ENCODE measurements around the gene TTC22.

TTC22 gene

GRCh38 chr1:54834007-54834541 lies 33.0 kb upstream of the TTC22 start:
- no peaks in the 10 kb centered on the region for H4K20me1 ChIP-seq
- peaks cover 19% of the 10 kb centered on the region for H3K9me3 ChIP-seq
- H3K27me3 ChIP-seq, result no peaks in the 10 kb centered on the region
- no peak for TF ChIP-seq Cebpa-rat (IDR thresholded peaks at IDR 0.05)
- H3K4me3 ChIP-seq, result no peak overlapping the region
- H3K36me3 ChIP-seq, result no peaks in the 10 kb centered on the region
- no peak overlapping the region for H3K4me2 ChIP-seq
- no peak overlapping the region for H3K9ac ChIP-seq
- no peaks in the 10 kb centered on the region for H3K4me1 ChIP-seq
- H3K27ac ChIP-seq, result no peak overlapping the region

- H3K27me3 ChIP-seq, result no peaks in the 10 kb centered on the region
- H3K4me1 ChIP-seq, result no peaks in the 10 kb centered on the region
- no peak overlapping the region for H3K4me2 ChIP-seq
- H4K20me1 ChIP-seq, result no peaks in the 10 kb centered on the region
- H3K9ac ChIP-seq, result no peak overlapping the region
- TF ChIP-seq Cebpa-rat (IDR thresholded peaks at IDR 0.05), result no peak
- H3K4me3 ChIP-seq, result no peak overlapping the region
- no peaks in the 10 kb centered on the region for H3K36me3 ChIP-seq
- peaks cover 29% of the 10 kb centered on the region for H3K9me3 ChIP-seq
- no peak overlapping the region for H3K27ac ChIP-seq
Observed at GRCh38 chr1:54833121-54833520, 32.0 kb upstream of the TTC22 start.

GRCh38 chr1:54826226-54826816 lies 25.2 kb upstream of the TTC22 start:
- no peak for TF ChIP-seq Cebpa-rat (IDR thresholded peaks at IDR 0.05)

GRCh38 chr1:54825696-54826095 lies 24.6 kb upstream of the TTC22 start:
- H3K4me1 ChIP-seq, result no peaks in the 10 kb centered on the region
- TF ChIP-seq Cebpa-rat (IDR thresholded peaks at IDR 0.05), result no peak
- no peaks in the 10 kb centered on the region for H3K27me3 ChIP-seq
- no peak overlapping the region for H3K27ac ChIP-seq
- H3K9me3 ChIP-seq, result peaks cover 64% of the 10 kb centered on the region
- H3K4me3 ChIP-seq, result no peak overlapping the region
- H4K20me1 ChIP-seq, result no peaks in the 10 kb centered on the region
- no peaks in the 10 kb centered on the region for H3K36me3 ChIP-seq
- no peak overlapping the region for H3K9ac ChIP-seq
- no peak overlapping the region for H3K4me2 ChIP-seq

More at GRCh38 chr1:54826226-54826816, 25.2 kb upstream of the TTC22 start:
- H3K4me2 ChIP-seq, result no peak overlapping the region
- no peak overlapping the region for H3K4me3 ChIP-seq
- no peak overlapping the region for H3K9ac ChIP-seq
- peaks cover 71% of the 10 kb centered on the region for H3K9me3 ChIP-seq
- no peaks in the 10 kb centered on the region for H3K36me3 ChIP-seq
- no peaks in the 10 kb centered on the region for H4K20me1 ChIP-seq
- no peaks in the 10 kb centered on the region for H3K27me3 ChIP-seq
- no peak overlapping the region for H3K27ac ChIP-seq
- H3K4me1 ChIP-seq, result no peaks in the 10 kb centered on the region

DNA sequence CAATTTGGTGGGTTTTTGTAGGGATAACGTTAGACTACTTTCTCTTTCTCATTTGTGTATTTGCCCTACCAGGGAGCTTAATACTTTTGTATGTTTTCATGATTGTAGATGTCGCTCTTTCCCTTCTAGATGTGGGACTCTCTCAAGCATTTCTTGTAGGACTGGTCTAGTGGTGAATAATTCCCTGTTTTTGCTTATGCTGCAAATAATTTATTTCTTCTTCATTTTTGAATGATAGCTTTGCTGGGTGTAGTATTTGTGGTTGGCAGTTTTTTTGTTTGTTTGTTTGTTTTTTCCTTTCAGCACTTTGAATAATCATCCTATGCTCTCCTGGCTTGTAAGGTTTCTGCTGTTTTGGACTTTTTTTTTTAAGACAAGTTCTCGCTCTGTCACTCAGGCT lies 22.5 kb upstream of the TTC22 start:
- Histone ChIP-seq H3K4me1 (peaks cover 3% of the 10 kb centered on the region; the same call in 1 of the 2 replicates), H3K4me2 (no peak overlapping the region), H4K20me1 (no peaks in the 10 kb centered on the region), H3K27me3 (no peaks in the 10 kb centered on the region), H3K36me3 (no peaks in the 10 kb centered on the region), H3K9ac (no peak overlapping the region), H3K9me3 (peaks cover 54% of the 10 kb centered on the region), H3K4me3 (no peak overlapping the region), H3K27ac (no peak overlapping the region)
- TF ChIP-seq Cebpa-rat (IDR thresholded peaks at IDR 0.05), result no peak

DNA sequence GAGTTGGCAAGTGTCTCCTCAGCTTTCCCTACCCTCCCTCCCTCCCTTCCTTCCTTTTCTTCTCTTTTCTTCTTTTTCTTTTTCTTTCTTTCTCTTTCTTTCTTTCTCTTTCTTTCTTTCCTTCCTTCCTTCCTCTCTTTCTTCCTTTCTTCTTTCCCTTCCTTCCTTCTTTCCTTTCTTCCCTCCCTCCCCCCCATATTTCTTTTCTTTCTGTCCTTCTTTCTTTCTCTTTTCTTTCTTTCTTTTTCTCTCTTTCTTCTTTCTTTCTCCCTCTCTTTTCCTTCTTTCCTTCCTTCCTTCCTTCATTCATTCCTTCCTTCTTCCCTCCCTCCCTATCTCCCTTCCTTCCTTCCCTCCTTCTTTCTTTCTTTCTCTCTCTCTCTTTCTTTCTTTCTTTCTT lies 18.6 kb upstream of the TTC22 start:
- Histone ChIP-seq H3K9ac (no peak overlapping the region), H4K20me1 (no peaks in the 10 kb centered on the region), H3K4me2 (no peak overlapping the region), H3K9me3 (peaks cover 14% of the 10 kb centered on the region), H3K4me3 (no peak overlapping the region), H3K27ac (no peak overlapping the region), H3K27me3 (no peaks in the 10 kb centered on the region), H3K4me1 (peaks cover 15% of the 10 kb centered on the region), H3K36me3 (no peaks in the 10 kb centered on the region)
- no peak for TF ChIP-seq Cebpa-rat (IDR thresholded peaks at IDR 0.05)

DNA sequence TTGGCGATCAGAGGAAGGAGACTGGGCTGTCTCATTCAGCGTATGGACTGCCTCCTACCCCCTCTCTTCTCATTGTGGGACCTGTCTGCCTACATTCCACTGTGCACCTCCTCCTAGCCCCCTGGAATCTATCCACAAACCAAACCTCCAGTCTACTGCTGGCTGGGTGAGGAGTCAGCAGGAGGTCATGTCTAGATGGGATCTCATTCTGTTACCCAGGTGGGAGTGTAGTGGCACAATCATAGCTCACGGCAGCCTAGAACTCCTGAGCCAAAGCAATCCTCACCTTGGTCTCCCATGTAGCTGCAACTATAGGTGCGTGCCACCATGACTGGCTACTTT lies 18.0 kb upstream of the TTC22 start:
- H3K4me1 ChIP-seq, result peaks cover 15% of the 10 kb centered on the region
- no peaks in the 10 kb centered on the region for H3K27me3 ChIP-seq
- no peaks in the 10 kb centered on the region for H4K20me1 ChIP-seq
- peaks cover 11% of the 10 kb centered on the region for H3K9me3 ChIP-seq
- no peak for TF ChIP-seq Cebpa-rat (IDR thresholded peaks at IDR 0.05)
- no peak overlapping the region for H3K4me3 ChIP-seq
- no peaks in the 10 kb centered on the region for H3K36me3 ChIP-seq
- no peak overlapping the region for H3K9ac ChIP-seq
- no peak overlapping the region for H3K27ac ChIP-seq
- no peak overlapping the region for H3K4me2 ChIP-seq

DNA sequence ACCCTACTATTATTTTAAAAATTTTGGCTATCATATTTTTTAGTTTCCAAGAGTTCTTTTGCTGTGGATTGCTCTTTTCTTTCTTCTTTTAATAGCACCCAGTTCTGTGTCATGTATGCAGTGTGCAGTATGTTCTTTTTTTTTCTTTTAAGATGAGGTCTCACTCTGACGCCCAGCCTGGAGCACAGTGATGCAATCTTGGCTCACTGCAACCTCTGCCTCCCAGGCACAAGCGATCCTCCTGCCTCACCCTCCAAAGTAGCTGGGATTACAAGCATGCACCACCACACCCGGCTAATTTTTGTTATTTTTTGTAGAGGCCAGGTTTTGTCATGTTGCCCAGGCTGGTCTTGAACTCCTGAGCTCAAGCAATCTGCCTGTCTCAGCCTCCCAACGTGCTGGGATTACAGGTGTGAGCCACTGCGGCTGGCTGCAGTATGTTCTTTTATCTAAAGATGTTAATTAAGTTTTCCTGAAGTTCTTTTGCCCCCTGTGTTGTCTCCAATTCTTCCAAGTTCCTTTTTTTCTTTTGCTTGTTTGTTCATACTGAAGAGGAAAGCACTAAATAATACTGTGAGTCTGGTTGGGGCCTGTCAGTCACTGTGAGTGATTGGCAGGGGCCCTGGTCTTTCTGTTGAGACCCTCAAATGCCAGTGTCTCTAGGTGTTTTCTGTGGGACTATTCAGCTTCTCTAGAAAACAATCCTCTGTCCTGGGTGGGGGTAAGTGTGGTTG lies 17.5 kb upstream of the TTC22 start:
- peaks cover 15% of the 10 kb centered on the region for H3K4me1 ChIP-seq
- no peak for TF ChIP-seq Cebpa-rat (IDR thresholded peaks at IDR 0.05)
- H4K20me1 ChIP-seq, result no peaks in the 10 kb centered on the region
- no peak overlapping the region for H3K4me3 ChIP-seq
- H3K27ac ChIP-seq, result no peak overlapping the region
- H3K27me3 ChIP-seq, result no peaks in the 10 kb centered on the region
- no peak overlapping the region for H3K9ac ChIP-seq
- H3K36me3 ChIP-seq, result no peaks in the 10 kb centered on the region
- H3K9me3 ChIP-seq, result peaks cover 5% of the 10 kb centered on the region
- peak overlapping the region; percentile 26; the same call in 1 of the 2 replicates for H3K4me2 ChIP-seq

DNA sequence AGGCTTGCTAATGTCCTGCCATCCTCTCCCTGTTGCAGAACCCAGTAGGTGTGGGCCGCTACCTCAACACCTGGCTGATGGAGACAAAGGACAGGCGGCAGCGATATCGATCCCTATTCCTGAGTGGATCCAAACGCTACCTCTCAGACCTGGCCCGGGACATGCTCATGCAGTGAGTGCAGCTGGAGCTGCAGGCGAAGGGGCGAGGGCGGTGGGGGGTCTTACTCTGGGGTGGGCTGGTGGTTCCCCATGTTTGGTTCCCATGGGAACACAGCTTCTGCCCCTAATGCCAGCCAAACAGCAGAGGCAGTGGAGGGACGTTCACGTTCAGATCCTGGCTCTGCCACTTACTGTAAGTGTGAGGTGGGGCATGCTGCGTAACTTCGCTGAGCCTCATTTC lies 15.8 kb upstream of the TTC22 start:
- Histone ChIP-seq H3K27me3 (no peaks in the 10 kb centered on the region), H3K9ac (no peak overlapping the region)

GRCh38 chr1:54816130-54816529 lies 15.0 kb upstream of the TTC22 start:
- Histone ChIP-seq H3K4me2 (no peak overlapping the region), H3K9ac (no peak overlapping the region), H3K4me3 (no peak overlapping the region), H3K27ac (no peak overlapping the region), H3K36me3 (no peaks in the 10 kb centered on the region), H4K20me1 (no peaks in the 10 kb centered on the region), H3K27me3 (no peaks in the 10 kb centered on the region), H3K9me3 (no peaks in the 10 kb centered on the region), H3K4me1 (peaks cover 15% of the 10 kb centered on the region)
- TF ChIP-seq Cebpa-rat (IDR thresholded peaks at IDR 0.05), result no peak

More for the DNA sequence above, 15.8 kb upstream of the TTC22 start:
- H3K36me3 ChIP-seq, result no peaks in the 10 kb centered on the region
- no peak for TF ChIP-seq Cebpa-rat (IDR thresholded peaks at IDR 0.05)
- no peak overlapping the region for H3K4me2 ChIP-seq
- H3K27ac ChIP-seq, result no peak overlapping the region
- no peak overlapping the region for H3K4me3 ChIP-seq
- no peaks in the 10 kb centered on the region for H4K20me1 ChIP-seq
- no peaks in the 10 kb centered on the region for H3K9me3 ChIP-seq
- peaks cover 15% of the 10 kb centered on the region for H3K4me1 ChIP-seq
